Activated CD4-positive, alpha-beta T cell treated with anti-CD3 and anti-CD28 coated beads for 36 hours (primary cell): Measurements from ENCODE around the gene NUDT4. TPM values are rescaled to one million over a fixed set of nuclear protein-coding genes. Genes with fewer than 3 reads are reported as not detected.

Source experiments
- ATAC-seq: fragments of 200-7000 bp; cut with Tn5 transposase; one replicate; pipeline ENCODE4 v1.10.0; 2021; ENCODE audit warnings: mild to moderate bottlenecking, moderate library complexity
- CTCF ChIA-PET: fragments of 350-600 bp; sonication (Branson Sonifier 250); formaldehyde crosslinking; loops from one replicate; lab custom pipeline; 2021; ENCODE audit warnings: antibody characterized with exemption; lab: Charles Lee
- POLR2A ChIA-PET: fragments of 350-600 bp; sonication (Branson Sonifier 250); formaldehyde crosslinking; loops from one replicate; lab custom pipeline; 2021; ENCODE audit warnings: antibody characterized with exemption, inconsistent platforms; lab: Charles Lee
- DNase-seq: peaks from one replicate; pipeline ENCODE4 v3.0.0-alpha.2; 2020
- H3K27ac Mint-ChIP-seq: one replicate; pipeline ENCODE4 v1.8.0; 2021; ENCODE audit warnings: mixed read lengths
- H3K27me3 Mint-ChIP-seq: one replicate; pipeline ENCODE4 v1.8.0; 2021; ENCODE audit warnings: mixed read lengths
- H3K36me3 Mint-ChIP-seq: one replicate; pipeline ENCODE4 v1.8.0; 2021; ENCODE audit warnings: low read depth, mixed read lengths
- H3K4me1 Mint-ChIP-seq: one replicate; pipeline ENCODE4 v1.8.0; 2021; ENCODE audit warnings: mixed read lengths
- H3K4me3 Mint-ChIP-seq: one replicate; pipeline ENCODE4 v1.8.0; 2021; ENCODE audit warnings: mild to moderate bottlenecking, moderate library complexity, mixed read lengths
- H3K9me3 Mint-ChIP-seq: one replicate; pipeline ENCODE4 v1.8.0; 2021; ENCODE audit warnings: low read depth, mixed read lengths
- intact Hi-C, 2 experiments: fragments of 100-400 bp; cut with DNase I in 1 of 2; cut with micrococcal nuclease in 1 of 2; formaldehyde crosslinking; loops; one replicate each; pipeline versions ENCODE4 v1.14.2 to v1.15.1; 2022 to 2024; cut with DNase I, micrococcal nuclease
- total RNA-seq, 2 experiments: library from RNA; stranded (reverse); gene quantifications; one replicate each; pipeline ENCODE4 v1.2.3, GENCODE V29; 2021

The NUDT4 gene
- total RNA-seq, 2 experiments from 2014 or later: 47.5 to 58.7 TPM

DNA sequence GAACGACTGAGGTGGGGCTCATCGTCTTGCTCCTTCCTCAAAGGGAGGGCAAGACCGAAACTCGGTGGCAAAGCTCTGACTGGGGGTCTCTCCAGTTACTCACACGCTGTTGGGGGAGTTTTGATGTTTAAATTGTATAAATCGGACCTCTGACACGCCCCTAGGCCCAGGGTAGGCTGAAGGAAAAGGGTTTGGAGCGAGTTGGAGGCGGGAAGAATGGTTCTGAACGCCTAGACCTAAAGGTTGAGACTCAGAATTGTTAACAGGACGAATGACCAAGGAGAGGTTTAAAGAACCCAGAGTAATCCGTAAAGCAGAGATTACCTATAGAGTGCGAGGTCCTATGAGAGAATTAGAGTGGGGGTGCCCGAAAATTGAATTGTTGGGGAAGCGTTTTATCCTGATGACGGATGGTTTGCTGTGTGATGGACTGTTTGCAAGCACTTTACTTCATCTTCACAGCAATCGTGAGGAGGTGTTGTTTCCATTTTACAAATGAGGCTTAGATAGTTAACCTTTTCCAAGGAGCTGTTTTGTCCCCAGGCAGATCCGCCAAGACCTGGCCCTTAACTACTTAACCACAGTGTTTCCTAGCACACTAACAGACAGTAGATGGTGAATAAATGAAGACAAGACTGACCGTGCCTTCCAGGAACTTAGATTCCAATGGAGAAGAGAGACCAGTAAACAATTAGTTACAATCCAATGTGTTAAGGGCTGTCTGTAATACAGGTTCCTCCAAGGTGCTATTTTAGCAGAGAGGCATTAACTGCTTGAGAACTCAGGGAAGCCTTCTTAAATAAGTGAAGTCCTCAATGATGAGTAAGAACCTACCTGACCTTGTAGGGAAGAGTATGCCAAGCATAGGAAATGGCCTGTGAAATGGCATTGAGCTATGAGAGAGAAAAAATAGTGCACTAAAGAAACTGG lies 65.0 kb downstream of the NUDT4 start:
- Mint-ChIP-seq H3K9me3 (no peaks in the 10 kb centered on the region), H3K27me3 (no peaks in the 10 kb centered on the region), H3K36me3 (peaks cover 15% of the 10 kb centered on the region), H3K27ac (peak overlapping the region; percentile 99), H3K4me1 (peaks cover 47% of the 10 kb centered on the region), H3K4me3 (peak overlapping the region; percentile 99)
- DNase-seq (no peak), ATAC-seq (no peak)
- intact Hi-C loops: loop anchor here (1.0 to 10.0 kb wide), 9 partner anchors 25 to 1012 kb away; partner anchors contain the start of genes CRADD (in 2 of the 2), EEA1 (in 2 of the 2), MRPL42 (in 2 of the 2) and CEP83 (in 1 of the 2)
- ChIA-PET POLR2A (interaction anchor here (1.2 kb wide), 1 partner anchor 513 kb away, joined by 5 read pairs; no protein-coding TSS in a partner anchor), CTCF (interaction anchor here (0.6 to 1.6 kb wide), 5 partner anchors 16 to 660 kb away, joined by 3 to 6 read pairs (median 4); partner anchors contain the start of gene MRPL42)

GRCh38 chr12:93443576-93443975 lies 65.9 kb downstream of the NUDT4 start:
- no peak overlapping the region for H3K27ac Mint-ChIP-seq
- no peaks in the 10 kb centered on the region for H3K9me3 Mint-ChIP-seq
- H3K4me1 Mint-ChIP-seq: peaks cover 46% of the 10 kb centered on the region
- DNase-seq (no peak), ATAC-seq (no peak)
- CTCF ChIA-PET: interaction anchor here (2.6 kb wide), 1 partner anchor 23 kb away, joined by 13 read pairs; no protein-coding TSS in a partner anchor
- H3K27me3 Mint-ChIP-seq: no peaks in the 10 kb centered on the region
- intact Hi-C loops: loop anchor here (5.0 to 10.0 kb wide), 4 partner anchors 516 to 1011 kb away; partner anchors contain the start of genes CEP83 (in 1 of the 2) and EEA1 (in 1 of the 2)
- no peak overlapping the region for H3K4me3 Mint-ChIP-seq
- POLR2A ChIA-PET: no interaction called here
- peaks cover 15% of the 10 kb centered on the region for H3K36me3 Mint-ChIP-seq

DNA sequence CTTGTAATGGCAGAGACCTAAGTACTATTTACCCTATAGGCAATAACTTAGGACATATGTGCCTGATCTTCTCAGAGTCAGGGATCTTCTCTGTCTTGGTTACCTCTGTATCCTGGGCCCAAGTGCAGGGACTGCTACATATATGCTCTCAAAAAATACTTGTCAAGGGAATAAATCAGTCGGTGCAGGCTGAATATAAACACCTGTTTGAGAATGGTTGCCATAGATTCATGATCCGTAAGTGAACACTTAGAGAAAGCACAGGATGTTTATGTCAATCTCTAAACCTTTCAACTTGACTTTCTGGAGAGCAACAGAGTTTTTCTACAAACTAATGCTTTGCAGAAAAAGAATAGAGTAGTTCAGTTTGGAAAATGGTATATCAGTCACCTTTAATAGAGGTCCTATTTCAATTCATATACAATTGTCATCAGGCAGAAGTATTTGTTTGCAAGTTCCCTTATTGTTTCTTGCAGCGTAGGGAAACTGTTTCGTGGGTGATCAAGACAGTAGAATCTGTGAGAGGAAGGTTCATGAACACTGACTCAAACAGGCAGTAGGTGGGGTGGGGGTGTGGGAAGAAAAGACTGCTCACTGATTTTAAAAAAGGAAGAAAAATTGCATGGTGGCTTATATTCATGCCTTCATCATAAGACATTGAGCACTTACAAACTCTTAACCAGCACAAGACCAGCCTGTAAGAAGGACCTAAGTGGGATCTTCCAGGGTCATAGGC lies 70.0 kb downstream of the NUDT4 start:
- intact Hi-C loops: loop anchor here in 1 of 2 experiments (10.0 kb wide), 2 partner anchors 757 to 1007 kb away; partner anchors contain the start of gene CEP83
- CTCF ChIA-PET: interaction anchor here (0.6 to 1.0 kb wide), 2 partner anchors 11 to 20 kb away, joined by 3 to 5 read pairs; no protein-coding TSS in a partner anchor
- DNase-seq (peak; percentile 59), ATAC-seq (peak; percentile 75)
- Mint-ChIP-seq H3K27me3 (no peaks in the 10 kb centered on the region), H3K4me3 (no peak overlapping the region), H3K27ac (peak overlapping the region; percentile 64), H3K9me3 (no peaks in the 10 kb centered on the region), H3K36me3 (no peaks in the 10 kb centered on the region), H3K4me1 (peaks cover 32% of the 10 kb centered on the region)
- POLR2A ChIA-PET: no interaction called here

- Mint-ChIP-seq H3K27ac (peak overlapping the region; percentile 56), H3K36me3 (no peaks in the 10 kb centered on the region), H3K9me3 (no peaks in the 10 kb centered on the region), H3K4me3 (no peak overlapping the region), H3K27me3 (no peaks in the 10 kb centered on the region), H3K4me1 (peaks cover 25% of the 10 kb centered on the region)
- intact Hi-C loops: loop anchor here in 1 of 2 experiments (10.0 kb wide), 2 partner anchors 756 to 1006 kb away; partner anchors contain the start of gene CEP83
- DNase-seq (no peak), ATAC-seq (no peak)
- POLR2A ChIA-PET: no interaction called here
- CTCF ChIA-PET: interaction anchor here (1.0 kb wide), 1 partner anchor 12 kb away, joined by 5 read pairs; no protein-coding TSS in a partner anchor
Measured at GRCh38 chr12:93448796-93449195, 71.1 kb downstream of the NUDT4 start.

DNA sequence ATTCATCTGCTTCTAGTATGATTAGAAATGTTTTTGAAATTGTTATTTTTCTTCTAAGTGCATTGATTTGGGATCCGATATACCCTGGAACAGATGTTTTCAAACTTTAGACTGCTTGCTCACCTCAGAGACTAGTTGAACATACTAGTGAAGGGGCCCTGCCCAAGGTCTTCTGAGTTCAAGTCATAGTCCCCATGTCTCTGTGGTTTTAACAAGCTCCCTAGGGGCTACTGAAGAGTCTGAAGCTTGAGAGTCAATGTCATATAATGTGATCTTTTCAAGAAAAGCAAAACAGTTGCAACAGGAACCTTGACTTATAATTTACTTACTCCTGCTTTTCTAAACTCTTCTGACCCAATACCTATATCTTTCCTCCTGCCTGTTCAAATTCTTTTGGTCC lies 71.6 kb downstream of the NUDT4 start:
- peak; percentile 50 for ATAC-seq
- peak overlapping the region; percentile 56 for H3K27ac Mint-ChIP-seq
- H3K27me3 Mint-ChIP-seq: no peaks in the 10 kb centered on the region
- H3K36me3 Mint-ChIP-seq: no peaks in the 10 kb centered on the region
- H3K4me1 Mint-ChIP-seq: peaks cover 25% of the 10 kb centered on the region
- ChIA-PET POLR2A (no interaction called here), CTCF (interaction anchor here (0.9 kb wide), 1 partner anchor 9 kb away, joined by 3 read pairs; no protein-coding TSS in a partner anchor)
- H3K4me3 Mint-ChIP-seq: no peak overlapping the region
- no peak for DNase-seq
- intact Hi-C loops: loop anchor here in 1 of 2 experiments (10.0 kb wide), 2 partner anchors 756 to 1006 kb away; partner anchors contain the start of gene CEP83
- no peaks in the 10 kb centered on the region for H3K9me3 Mint-ChIP-seq

- Mint-ChIP-seq H3K9me3 (no peaks in the 10 kb centered on the region), H3K27me3 (peaks cover 2% of the 10 kb centered on the region), H3K4me1 (peaks cover 25% of the 10 kb centered on the region), H3K27ac (no peak overlapping the region), H3K4me3 (no peak overlapping the region), H3K36me3 (no peaks in the 10 kb centered on the region)
- intact Hi-C loops: no loop called here
- DNase-seq: no peak
- ChIA-PET CTCF (interaction anchor here (0.6 kb wide), 1 partner anchor 247 kb away, joined by 3 read pairs; no protein-coding TSS in a partner anchor), POLR2A (no interaction called here)
- no peak for ATAC-seq
Measured at GRCh38 chr12:93451423-93452158, 73.9 kb downstream of the NUDT4 start.

- ATAC-seq (no peak), DNase-seq (no peak)
- Mint-ChIP-seq H3K4me1 (peaks cover 10% of the 10 kb centered on the region), H3K36me3 (no peaks in the 10 kb centered on the region), H3K4me3 (no peak overlapping the region), H3K9me3 (no peaks in the 10 kb centered on the region), H3K27ac (no peak overlapping the region), H3K27me3 (peaks cover 2% of the 10 kb centered on the region)
- ChIA-PET CTCF (no interaction called here), POLR2A (no interaction called here)
- intact Hi-C loops: no loop called here
Measured at GRCh38 chr12:93453633-93454032, 75.9 kb downstream of the NUDT4 start.

DNA sequence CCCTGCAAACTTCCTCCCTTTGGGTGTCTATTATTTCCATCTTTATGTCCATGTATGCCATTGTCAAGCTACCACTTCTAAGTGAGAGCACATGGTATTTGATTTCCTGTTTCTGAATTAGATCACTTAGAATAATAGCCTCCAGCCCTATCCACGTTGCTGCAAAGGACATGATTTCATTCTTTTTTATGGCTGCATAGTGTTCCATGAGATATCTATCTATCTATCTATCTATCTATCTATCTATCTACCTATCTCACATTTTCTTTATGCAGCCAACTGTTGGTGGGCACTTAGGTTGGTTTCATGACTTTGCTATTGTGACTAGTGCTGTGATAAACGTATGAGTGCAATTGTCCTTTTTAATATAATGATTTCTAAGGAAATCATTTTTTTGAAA lies 78.4 kb downstream of the NUDT4 start:
- Mint-ChIP-seq H3K4me1 (no peaks in the 10 kb centered on the region), H3K36me3 (no peaks in the 10 kb centered on the region), H3K4me3 (no peak overlapping the region), H3K27ac (no peak overlapping the region), H3K9me3 (no peaks in the 10 kb centered on the region), H3K27me3 (peaks cover 2% of the 10 kb centered on the region)
- ATAC-seq (no peak), DNase-seq (no peak)
- ChIA-PET POLR2A (no interaction called here), CTCF (no interaction called here)
- intact Hi-C loops: no loop called here
